GOT3 (cell line): ENCODE results near the gene BBX.

ENCODE experiments used
- DNase-seq: peaks from one replicate; lab custom pipeline; 2025; ENCODE audit warnings: mixed read lengths; lab: John Stamatoyannopoulos, UW

BBX gene

DNA sequence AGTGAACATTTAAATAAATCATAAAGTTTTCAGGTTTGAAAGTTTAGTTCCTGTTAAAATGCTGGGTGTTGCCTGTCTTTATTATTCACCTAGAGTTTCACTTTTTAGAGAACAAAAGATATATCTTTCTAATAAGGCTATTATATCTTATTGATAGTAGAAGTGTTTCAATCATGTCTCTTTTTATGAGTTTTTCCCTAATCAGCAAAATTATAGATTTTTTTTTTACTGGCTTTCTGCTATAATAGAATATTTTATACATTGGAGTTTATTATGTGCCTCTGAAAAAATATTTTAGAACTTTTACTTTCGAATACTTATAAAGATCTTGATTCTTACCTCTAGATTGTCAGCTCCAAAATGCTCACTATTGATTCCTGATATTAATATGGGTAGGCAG is 131.5 kb downstream of the BBX start:
- DNase-seq: no peak

DNA sequence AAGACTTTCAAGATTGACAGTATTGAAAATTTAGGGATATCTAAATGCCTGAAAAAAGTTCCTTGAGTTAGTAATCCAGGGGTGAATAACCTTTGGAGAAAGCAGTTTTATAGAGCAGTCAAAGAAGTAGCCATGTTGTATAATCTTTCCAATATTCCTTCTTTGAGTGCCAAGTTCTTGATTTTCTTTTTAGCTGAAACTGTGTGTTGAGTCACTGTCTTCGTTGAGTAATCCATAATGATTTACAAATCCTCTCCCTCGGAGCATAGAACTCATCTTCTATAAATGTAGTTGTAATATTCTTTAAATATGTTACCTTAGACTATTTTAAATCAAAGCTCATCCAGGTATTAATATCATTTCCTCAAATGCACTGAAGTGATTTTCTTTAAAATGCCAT is 135.2 kb downstream of the BBX start:
- no peak for DNase-seq

DNA sequence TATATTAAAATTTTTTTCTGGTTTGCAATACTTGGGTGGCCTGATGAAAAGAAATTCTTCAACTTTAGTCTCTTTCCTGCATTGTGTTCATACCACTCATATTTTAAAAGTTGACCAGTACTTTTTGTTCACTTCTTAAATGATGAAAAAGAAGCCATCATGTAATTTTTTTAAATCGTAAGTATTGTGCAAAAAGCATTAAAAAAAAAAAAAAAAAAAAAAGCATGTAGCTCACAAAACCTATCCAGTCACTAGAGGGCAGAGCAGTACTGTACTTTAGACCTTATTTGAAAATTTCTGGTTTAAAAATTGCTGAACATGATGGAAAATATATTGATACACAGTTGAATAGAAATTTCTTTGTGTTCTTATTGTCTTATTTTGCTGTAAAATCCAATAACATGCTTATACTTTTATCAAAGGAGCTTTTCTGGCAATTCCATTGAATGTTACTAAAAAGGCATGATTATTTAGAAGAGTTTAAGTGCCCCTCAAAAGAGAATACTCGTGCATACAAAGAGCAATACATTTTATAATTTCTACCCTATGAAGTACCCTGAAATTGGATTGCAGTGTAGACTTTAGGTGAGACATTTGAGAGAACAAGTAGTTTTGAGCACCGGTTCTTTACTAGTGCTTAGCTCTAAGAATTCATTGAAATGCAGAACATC is 137.7 kb downstream of the BBX start:
- no peak for DNase-seq

DNA sequence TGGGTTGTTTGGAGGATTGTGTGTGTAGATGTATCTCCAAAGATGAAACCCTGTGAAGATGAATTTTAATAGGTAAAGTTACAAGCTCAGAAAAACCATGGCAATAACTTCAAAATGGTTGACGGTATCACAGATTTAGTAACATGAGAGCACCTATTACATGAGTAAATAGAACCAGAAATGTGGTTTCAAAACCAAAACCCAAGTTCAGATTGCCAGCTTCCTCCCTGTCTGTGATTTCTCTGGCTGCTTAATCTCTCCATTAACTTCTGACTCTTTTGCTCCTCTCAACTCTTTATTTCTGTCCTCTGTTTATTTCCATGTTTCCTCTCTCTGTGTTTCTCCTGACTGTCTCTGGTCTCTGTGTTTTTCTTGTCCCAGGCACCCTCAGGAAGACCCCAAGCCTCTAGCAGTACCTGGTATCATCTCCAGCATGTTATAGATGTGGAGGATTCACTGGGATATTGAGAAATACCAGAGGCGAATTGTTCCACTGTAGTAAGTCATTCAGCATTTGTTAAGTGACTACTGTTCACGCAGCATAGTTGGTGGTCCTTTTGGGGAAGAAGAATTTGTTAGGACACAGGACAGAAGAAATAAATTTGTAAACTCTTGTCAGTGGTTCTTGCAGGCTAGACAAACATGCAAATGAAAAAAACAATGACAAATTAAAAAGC is 138.8 kb downstream of the BBX start:
- no peak for DNase-seq

DNA sequence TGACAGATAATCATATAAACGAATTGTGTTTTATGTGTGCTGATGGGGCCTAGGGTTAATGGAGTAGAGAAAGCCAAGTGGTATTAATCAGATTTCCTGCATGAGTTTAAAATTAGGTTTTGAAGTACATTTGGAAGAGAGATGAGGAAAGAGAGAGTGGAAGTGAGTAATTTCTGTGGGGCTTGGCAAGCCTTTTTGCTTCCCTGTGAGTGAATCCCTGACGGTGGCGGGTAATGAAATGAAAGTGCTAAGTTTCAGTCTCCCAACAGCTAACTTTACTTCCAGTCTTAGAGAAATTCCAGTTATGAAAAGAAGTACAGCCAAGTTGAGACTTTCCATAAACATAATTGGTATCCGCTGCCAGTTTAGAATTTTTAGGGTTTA is 139.4 kb downstream of the BBX start:
- DNase-seq: no peak

DNA sequence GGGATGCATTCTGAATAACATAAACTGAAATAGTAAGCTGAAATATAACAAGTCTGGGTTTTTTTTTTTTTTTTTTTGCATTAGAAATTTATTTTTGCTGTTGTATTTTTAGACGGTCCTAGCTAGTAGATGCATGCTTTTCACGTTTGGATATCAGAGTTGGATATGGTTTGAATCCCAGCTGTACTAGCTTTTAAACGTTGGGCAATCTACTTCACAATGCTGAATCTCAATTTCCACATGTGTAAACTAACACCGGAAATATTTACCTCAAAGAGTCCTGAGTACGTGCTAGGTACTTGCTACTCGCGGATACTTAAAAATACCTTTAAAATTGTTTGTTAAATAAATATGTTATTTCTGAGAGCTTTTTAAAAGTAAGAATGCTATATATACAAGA is 139.8 kb downstream of the BBX start:
- no peak for DNase-seq

DNA sequence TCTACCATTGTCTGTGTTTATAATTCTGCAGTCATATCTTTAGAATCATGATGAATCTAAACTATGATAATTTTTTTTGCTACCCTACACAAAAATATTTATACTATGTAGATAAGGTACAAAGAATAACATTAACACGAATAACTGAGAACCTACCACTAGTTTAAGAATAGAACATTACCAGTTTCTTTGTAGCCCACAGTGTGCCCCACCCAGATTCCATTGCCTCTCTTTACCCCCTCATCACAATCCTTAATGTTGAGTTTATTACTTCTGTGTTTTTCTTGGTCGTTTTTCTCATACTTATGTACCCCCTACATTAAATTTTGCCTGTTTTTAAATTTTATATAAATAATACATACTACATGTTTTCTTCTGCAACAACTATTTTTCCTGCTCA is 140.5 kb downstream of the BBX start:
- DNase-seq: no peak

DNA sequence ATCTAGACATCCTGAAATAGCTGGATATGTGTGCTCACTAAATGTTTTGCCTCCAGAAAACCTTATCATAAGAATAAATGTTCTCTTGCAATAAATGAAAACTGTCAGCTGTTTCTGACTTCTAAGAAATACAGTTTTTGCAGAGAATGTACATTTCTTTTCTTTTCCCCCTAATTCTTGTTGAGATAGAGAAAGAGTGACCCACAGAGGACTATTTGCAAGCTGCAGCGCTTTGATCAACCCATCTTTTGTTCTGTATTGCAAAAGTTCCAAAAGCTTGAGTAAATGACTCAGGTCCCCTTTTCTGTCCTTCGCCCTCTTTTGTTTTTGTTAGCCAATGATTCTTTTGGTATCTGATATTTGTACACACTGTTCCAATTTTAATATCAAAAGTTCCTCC is 141.9 kb downstream of the BBX start:
- no peak for DNase-seq

DNA sequence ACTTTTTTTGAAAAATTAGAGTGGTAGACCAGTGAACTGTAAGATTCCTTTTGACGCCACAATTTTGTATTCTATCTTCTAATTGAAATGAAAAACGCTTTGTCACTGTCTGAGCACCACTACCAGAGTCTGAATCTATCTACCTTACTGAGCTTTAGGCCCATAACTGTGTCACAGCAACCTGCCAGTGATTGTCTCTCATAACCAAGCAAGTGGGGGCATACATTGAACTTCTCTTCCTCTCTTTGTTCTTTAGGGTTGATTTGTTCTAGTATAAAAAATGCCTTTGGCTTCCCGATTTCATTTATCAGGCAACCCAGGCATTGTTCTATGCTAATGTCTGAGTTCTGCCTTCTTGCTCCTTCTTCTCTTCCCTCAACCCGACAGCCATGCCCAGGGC is 142.6 kb downstream of the BBX start:
- no peak for DNase-seq

DNA sequence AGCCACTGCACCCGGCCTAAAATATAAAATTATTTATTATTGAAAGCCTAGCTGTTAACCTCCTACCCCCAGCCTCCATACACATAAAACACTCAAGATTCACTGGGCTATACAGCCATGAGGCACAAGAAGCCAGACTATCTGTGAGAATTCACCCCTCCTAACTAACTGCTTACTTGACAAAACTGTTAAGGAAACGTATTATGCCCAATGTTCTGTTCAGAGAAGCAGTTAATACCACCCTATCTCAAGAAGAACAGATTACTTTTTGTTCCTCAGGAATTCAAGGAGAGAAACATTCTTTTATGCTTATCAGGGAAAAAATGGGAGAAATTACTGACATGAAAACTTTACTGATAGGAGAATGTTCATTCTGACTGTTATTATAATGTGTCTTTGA is 144.1 kb downstream of the BBX start:
- DNase-seq: no peak

DNA sequence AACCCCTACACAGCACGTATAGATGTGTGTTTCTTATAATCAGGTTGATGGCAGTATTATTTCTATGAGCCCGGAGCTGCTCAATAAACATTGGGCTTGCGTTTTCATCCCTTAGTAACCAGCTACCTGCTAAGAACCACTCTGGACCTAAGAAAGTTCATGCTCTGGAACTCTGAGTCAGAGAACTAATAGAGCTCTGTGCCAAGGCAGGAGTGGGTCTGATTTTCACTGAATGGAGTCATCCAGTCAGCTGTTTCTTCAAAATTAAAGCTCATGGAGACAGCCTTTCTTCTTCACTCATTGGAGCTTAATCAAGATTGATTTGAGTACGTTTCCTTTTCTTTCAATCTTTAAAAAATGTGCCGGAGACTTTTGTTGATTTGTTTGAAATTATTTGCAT is 145.7 kb downstream of the BBX start:
- no peak for DNase-seq

DNA sequence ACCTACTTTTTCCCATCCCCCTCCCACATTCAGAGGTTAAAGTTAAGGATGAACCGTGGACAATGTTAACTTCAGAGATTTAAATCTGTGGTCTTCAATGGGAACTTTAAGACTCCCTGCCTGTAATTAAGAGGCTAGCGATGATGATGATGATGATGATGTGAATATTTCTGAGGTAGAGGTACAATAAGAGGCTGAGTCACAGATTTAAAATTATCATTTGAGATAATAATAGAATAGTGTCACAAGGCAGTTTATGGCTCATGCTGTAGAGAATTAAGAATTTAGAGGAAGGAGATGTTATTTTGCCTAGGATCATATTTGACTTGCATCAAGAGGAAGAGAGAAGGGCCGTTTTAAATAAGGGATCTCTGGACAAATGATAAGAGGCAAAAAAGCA is 146.2 kb downstream of the BBX start:
- DNase-seq: no peak

DNA sequence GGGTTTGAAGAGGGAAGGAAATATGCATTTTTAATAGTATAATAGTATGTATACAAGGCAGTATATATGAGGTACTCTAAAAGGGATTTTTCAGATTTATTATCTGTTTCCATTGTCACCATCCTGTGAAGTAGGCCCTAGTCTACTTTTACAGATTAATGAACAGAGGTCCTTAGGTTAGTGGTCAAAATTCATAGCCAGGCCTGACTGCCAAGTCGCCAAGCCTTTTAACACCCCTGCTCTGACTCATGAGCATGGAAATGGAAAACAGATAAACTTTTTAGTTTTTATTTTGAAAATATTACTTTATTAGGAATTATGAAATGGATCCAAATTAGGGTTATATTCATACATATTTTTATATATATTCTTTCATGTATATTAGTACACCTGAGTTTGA is 146.9 kb downstream of the BBX start:
- no peak for DNase-seq

DNA sequence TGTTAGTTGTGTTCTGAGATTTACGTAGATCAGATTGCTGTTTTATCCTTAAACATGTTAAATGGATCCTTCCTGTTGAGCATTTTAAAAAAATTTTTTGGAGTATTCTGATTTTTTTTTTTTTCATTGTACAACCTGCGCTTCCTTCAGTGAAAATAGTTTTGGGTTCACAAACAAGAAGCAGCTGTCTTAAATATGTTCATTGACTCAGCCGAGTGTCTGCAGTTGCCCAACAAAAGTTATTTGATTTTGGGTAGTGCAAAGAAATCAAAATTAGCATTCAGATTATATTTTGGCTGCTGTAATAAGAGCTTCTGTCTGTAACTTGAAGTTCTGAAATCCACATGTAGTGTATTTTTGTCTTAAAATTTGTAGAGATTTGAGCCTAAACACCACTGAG is 148.2 kb downstream of the BBX start:
- DNase-seq: no peak

DNA sequence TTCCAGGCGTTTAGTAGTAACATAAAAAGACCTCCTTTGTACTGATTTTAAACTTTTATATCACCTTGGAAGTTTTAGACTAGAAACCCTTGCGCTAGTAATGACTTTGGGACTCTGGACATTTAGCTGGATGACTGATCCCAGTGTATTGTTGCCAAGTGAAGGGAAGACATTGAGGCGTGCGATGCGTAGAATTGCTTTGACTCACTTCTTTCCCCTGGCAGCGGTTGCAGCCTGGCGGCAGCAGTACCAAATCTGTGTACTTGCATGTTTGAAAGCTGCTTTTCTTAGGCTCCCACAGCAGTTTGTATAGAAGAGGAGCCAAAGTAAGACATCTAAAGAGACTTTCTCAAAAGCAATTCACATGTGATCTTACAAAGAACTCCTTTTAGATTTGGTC is 151.6 kb downstream of the BBX start:
- no peak for DNase-seq

DNA sequence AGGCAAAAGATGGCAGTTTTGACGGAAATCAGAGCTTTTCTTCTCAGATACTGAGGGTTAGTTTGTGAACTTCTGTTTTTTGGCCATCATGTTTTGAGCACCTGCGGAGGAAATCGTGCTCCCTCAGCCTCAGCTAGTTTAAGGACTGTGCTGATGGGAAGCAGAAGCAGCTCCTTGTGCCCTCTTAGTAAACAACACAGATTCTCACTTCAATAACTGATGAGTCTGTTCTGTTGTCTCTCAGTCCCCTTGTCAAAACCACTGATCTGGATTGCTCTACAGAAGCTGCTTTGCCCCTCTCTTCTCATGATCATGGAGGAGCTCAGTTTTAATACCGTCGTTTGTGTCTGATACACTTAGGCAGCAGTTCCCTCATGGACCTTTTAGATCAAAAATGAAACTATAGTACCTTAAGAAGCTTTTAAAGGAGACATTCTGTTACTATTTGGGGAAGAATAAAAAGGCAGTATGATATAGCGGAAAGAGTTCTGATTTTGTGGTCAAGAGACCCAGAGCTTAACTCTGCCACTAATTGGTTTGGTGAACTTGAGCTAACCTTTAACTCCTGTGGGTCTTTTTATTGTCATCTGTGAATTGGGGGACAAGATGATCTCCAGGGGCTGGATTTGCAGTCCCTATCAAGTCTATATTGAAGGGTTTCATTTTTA is 152.6 kb downstream of the BBX start:
- no peak for DNase-seq

DNA sequence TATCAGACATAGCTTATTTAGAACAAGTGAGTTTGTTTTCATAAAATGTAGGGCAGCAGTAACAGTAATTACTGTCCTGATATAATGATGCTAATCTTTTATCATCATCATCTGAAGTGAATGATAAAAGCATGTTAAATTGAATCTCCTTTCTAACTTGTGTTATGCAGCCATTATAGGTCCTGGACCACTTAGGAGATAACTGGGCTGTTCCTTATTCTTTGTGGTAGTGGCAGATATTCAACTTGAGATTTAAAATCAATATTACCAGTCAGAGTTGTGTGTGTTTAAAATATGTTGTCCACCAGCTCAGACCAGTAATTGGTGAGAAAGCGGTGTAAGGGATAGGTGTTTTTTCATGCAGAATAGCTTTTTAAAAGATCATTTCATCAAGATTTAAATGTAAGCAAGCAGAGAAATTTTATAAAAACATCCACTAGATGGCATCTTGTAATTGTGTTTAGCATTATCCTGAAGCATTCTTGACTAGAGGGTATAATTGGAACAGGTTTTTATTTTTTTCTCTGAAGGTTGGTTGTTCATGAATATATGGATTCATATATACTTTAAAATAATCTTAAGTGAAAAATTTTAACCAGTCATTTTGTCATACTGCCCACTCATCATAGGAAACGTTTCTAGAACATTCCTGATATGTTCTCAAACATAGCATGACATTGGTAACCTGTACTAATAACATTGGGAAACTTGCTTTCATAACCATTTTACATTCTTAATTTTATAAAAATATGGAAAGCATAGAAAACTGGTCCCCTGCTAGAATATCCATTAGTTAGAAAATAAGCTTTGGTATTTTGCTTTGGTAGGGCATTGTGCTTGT is 153.9 kb downstream of the BBX start:
- no peak for DNase-seq

DNA sequence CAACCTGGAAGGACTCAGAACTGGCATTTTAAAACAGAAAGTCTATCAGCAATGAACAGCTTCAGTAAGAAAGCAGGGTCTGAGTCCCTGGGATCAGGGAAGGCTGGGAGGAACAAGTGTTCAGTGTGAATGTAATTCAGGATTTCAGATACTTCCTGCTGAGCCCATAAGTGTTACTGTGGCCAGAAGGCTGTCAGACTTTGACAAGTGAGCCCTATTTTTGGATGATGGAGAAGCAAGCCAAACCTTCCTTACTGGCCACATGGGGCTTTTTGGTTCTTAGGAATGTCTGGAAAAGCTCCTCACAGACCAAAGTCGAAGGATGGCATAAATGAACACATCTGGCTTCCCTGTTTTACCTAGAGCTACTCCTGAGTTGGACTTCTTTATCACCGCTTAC is 157.2 kb downstream of the BBX start:
- DNase-seq: no peak

DNA sequence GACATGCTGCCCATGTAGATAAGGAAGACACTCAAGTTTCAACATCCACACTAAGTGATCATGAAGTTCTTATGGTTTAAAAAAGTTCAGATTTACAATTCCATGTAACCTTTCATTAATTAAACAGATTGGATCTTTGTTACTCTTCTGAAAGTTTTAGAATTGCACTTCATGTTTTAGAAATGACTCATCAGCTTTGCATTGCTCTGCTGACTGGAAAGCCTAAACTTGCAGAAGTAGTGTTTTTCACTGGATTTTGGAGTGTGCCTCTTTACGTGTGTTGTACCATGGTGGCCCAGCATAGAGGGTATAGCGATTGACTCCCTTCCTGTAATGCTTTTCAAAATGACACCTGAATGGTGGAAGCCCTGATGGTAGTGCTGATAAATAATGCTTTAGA is 157.9 kb downstream of the BBX start:
- DNase-seq: no peak

DNA sequence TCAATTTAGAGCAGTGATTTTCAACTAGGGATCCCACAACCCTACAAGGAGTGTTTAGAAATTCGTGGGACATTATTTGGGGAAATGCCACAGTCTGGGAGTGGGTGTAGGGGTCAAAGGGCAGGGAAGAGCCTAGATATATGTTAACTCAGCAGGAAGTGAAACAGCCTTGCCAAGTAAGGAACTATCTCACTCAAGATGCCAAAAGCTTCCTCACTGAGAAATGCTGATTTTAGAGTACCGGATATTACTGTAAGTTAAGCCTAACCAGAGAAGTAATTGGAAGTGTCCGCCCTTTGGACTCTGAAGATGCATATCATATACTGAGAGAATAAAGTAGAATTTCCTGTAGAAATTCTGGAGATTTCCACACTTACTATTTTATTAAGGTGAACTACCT is 158.6 kb downstream of the BBX start:
- DNase-seq: no peak

DNA sequence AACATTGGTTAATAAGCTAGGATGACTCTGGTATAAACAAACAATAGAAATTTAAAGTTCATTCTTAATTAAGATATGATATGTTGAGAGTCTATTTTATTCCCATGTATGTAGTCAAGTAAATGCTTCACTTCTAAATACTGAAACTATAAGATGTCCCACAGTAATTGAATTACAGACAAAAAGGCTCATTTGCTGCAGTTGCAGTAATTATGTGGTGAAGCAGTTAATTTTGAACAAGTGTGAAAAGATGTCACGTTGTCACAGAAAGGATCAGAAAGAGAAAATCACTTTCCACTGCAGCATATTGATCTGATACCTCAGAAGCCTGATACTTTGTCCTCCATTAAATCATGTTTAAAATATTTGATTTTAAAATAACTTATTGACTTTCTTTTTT is 159.8 kb downstream of the BBX start:
- no peak for DNase-seq

DNA sequence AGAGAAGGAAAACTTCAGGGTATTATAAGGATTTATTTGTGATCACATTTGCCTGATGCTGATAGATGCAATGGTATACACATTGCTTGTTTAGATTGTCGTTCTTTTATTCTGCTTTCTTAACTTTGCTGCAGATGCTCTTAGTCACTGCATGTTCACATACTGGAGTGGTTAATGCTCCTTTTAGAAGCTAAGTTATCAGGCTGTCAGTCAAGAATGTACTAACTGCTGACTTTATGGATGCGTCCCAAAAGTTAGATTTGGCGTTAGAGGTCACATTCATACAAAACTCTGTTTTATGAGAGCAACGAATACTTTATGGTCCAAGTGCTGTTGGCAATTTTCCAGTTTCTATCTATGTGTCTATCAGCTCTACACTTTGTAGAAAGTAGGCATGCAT is 160.7 kb downstream of the BBX start:
- DNase-seq: no peak

DNA sequence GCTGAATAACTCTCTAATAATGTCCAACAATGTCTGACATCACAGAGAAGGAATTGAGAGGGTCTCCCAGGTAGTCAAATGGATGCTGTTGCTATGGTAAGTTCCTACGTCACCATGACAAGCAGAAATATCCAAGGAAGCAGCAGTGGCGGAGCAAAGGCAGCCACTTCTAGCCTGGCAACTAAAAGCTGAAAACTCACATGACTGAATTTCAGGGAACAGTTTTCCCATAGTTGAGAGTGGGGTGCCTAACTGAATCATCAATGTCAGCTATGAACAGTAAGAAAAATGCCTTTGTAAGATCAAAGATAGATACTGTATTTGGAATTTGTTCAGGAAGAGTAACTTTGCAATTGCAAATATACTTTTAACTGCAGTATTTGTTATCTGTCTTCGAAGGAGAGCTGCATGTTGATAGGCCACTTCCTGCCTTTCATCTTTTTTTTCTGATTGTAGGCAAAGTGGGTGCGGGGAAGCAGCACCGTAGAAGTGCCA is 161.7 kb downstream of the BBX start:
- no peak for DNase-seq
